Suppressor macrophage treated with lipopolysaccharide for 4 hours (primary cell): ENCODE measurements around the gene CDKL4.
"Not testable (repeated sequence)": the region's sequence is repeated elsewhere in the genome, so short reads cannot be mapped to it uniquely, and the experiment has no call there.

ENCODE experiments used
- DNase-seq: peaks from one replicate; pipeline ENCODE4 v3.0.0-alpha.2; 2020

Gene CDKL4

DNA sequence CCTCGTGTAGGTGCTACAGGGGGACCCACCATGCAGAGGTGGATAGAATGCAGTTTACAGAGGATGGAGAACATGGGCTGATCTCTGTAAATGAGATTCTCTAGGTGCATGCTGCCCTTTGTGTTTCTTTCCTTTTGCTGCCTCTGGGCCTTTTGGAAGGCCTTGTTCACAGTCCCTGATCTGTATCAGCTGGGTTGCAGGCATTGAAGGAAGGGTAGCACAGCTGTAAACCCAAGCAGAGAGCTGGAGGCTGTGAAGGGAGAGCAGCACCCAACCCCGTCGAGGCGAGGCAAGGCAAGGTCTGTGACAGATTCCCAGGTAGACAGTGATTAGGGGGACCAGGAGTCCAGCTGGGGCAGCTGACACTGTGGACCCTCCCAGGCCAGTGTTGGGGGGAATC, 66.8 kb downstream of the CDKL4 start:
- no peak for DNase-seq

DNA sequence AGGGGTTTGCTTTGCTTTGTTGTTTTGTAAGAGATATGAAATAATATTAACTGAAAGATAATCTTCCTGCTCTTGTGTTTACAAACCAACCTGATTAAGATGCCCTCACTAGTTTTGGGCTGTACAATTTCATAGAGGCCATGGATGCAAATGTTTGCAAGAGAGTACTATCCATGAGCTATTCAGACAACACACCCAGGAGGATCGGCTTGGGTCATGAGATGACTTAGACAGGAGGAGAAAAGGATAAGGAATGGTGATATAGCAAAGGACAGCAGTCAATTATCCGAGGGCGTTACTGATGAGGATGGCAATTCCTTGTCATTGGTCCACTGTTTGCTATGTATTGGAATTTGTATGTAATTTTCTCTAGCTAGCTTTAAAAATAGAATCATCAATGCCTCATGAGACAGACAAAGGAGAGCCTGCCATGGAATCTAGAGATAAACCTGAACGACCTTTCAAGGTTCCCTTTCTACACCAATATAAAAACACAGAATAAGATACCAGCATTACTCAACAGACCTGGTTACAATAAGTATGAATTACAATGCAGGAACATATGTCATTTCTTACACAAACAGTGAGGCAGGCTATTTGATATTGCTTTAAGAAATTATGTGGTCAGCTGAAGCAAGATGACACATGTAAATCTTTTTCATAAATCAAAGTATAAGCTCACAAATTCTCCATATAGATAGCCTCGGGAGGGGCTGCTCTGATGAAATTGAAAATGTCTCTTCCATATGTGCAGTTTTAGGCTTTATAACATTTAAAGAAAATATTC, 68.6 kb downstream of the CDKL4 start:
- no peak for DNase-seq

DNA sequence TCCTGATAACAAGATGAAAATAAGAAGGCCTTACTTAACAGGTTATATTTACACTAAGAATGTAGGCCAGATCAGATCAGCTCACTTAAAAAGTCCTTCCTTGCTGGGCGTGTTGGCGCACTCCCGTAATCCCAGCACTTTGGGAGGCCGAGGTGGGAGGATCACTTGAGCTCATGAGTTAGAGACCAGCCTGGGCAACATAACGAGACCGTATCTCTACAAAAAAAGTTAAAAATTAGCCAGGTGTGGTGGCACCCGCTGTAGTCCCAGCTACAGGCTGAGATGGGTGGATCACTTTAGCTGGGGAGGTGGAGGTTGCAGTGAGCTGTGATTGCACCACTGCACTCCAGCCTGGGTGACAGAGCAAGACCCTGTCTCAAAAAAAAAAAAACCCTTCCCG, 69.7 kb downstream of the CDKL4 start:
- no peak for DNase-seq

DNA sequence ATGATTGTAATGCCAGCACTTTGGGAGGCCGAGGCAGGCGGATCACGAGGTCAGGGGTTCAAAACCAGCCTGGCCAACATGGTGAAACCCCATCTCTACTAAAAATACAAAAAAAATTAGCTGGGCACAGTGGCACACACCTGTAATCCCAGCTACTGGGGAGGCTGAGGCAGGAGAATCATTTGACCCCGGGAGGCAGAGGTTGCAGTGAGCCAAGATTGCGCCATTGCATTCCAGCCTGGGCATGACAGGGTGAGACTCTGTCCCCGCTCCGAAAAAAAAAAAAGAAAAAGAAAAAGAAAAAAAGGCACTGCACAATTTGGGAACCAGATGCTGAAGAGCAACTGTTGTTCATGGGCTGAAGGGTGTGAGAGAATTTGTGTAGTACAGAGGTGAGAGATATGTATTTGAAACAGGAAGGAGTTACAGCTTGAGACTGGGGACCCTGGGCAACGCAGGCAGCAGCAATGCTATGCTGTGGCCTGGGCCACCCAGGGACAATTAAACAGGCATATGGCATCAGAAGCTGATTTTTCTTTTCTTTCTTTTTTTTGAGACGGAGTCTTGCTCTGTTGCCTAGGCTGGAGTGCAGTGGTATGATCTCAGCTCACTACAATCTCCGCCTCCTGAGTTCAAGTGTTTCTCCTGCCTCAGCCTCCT, 71.6 kb downstream of the CDKL4 start:
- DNase-seq, result not testable (repeated sequence)

DNA sequence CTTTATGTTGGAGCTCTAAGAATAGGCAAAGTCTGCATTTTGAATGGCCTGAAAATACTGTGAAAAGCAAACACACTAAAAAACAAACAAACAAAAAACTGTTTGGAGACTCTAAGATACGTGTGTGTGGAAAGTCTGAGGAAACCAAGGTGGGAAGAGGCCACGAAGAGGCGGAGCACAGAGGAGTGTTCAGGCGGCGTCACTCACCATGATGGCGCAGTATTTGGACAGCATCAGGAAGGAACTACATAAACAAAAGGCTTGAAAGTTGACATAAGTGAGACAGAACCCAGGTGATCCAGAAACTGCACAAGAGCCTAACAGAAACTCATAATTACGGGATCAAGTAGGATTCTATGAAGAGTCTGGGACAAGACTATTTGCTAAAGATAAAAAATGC, 72.1 kb downstream of the CDKL4 start:
- no peak for DNase-seq

DNA sequence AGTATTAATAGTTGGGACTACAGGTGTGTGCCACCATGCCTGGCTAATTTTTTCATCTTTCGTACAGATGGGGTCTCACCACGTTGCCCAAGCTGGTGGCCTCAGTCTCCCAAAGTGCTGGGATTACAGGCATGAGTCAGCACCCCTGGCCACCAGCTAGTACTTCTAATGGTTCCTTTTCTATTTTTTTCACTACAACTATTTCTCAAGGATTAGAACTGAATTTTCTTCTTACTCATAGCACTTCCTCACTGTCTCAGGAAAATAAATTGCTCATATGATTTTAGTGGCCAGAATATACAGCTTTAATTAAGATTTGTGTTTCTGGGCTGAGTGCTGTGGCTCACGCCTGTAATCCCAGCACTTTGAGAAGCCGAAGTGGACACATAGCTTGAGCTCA, 79.7 kb downstream of the CDKL4 start:
- peak; percentile 58 for DNase-seq

GRCh38 chr2:39160982-39161381, 82.8 kb downstream of the CDKL4 start:
- no peak for DNase-seq

DNA sequence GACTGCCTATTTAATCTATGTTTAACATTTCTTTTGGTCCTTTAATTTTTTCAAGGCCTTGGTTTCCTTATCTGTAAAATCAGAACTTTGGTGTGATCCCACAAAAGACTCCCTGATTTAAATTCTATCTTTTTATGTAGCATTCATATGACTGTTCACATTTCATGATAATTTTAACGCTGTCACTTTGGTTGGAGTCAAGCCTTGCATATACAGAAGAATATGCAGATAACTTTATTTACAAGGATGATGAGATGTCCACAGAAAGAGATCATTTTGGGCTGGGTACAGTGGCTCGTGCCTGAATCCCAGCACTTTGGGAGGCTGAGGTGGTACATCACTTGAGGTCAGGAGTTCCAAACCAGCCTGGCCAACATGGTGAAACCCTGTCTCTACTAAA, 84.5 kb downstream of the CDKL4 start:
- no peak for DNase-seq

- peak; percentile 10 for DNase-seq
Observed at GRCh38 chr2:39158351-39158750, 85.4 kb downstream of the CDKL4 start.

GRCh38 chr2:39156846-39157245, 86.9 kb downstream of the CDKL4 start:
- no peak for DNase-seq

- DNase-seq, result no peak
Observed at GRCh38 chr2:39156107-39156506, 87.7 kb downstream of the CDKL4 start.

DNA sequence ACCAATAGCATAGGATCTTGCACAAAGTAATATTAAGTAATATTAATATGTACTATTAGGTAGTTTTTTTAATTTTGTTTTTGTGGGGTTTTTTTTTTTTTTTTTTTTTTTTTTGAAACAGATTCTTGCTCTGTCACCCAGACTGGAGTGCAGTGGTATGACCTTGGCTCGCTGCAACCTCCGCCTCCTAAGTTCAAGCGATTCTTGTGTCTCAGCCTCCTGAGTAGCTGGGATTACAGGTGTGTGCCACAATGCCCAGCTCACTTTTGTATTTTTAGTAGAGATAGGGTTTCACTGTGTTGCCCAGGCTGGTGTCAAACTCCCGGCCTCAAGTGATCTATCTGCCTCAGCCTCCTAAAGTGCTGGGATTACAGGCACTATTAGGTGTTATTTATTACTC, 88.2 kb downstream of the CDKL4 start:
- DNase-seq, result not testable (repeated sequence)

DNA sequence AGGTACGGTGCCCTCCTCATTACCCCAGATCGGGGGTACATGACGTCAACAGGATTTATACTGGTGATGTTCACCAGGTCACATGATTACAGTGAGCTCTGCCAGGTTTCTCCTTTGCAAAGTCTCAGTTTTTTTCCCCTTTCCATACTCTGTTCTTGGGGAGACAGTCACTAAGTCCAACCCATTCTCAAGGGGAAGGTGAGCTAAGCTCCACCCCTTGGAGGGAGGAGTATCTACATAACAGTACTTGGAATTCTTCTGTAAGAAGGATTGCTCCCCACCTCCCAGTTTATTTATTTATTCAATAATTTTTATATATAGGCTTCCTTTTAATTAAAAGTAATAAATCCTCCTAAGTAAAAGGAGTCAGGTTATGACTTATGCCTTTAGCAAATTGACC, 88.8 kb downstream of the CDKL4 start:
- DNase-seq, result no peak

DNA sequence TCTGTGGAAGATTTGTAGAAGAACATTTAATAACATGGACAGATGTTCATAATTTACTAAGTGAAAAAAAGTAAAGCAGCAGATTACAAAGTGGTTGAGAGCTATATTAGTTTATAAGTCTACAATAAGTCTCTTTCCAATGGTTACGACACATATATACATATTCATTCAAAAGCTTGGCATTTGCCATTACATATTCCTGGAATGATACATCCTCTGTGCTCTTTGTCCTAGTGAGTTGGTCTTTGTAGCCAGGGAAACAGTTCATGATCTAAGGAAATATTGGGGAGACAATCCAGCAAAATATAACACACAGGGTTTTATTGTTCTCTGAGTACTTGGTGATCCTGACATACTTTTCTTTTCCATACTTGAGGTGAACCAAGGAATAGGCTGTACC, 90.5 kb downstream of the CDKL4 start:
- DNase-seq, result no peak

- DNase-seq, result no peak
Observed at GRCh38 chr2:39152504-39152903, 91.3 kb downstream of the CDKL4 start.

GRCh38 chr2:39150890-39151497, 92.8 kb downstream of the CDKL4 start:
- no peak for DNase-seq

- DNase-seq, result no peak
Observed at GRCh38 chr2:39150102-39150562, 93.6 kb downstream of the CDKL4 start.

DNA sequence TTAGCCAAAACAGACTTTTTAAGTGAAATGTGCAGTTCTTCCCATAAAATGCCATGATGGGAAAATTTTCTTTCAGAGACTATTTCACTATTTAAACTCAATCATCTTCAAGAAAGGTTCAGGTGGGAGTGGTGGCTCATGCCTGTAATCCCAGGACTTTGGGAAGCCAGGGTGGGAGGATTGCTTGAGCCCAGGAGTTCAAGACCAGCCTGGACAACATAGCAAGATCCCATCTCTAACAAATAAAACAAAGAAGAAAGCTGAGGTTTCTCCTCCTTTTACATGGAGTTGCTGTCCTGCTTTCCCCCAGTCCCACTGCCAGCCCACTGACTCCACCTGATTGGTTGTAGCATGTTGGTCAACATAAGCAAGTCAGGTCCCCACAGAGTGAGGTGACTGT, 97.1 kb downstream of the CDKL4 start:
- DNase-seq, result no peak

DNA sequence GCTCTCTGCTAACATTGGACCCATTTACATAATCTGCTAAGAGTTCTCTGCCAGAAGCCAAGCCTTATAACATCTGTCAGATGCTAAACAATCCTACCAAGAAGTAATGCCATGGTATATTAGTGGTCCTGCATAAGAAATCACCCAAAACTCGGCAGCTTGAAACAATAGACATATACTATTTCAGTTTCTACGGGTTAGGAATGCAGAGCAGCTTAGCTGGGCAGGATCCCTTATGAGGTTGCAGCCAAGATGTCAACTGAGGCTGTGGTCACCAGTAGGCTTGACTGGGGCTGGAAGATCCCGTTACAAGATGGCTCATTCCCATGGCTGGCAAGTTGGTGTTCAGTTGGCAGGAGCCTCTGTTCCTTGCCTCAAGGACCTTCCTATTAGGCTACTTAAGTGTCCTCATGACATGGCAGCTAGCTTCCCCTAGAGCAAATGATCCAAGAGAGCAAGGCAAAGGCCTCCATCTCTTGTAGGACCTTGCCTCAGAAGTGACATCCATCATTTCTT, 97.8 kb downstream of the CDKL4 start:
- DNase-seq, result no peak

- peak; percentile 72 for DNase-seq
Observed at GRCh38 chr2:39144416-39144815, 99.4 kb downstream of the CDKL4 start.

GRCh38 chr2:39142904-39143605, 100.7 kb downstream of the CDKL4 start:
- no peak for DNase-seq

DNA sequence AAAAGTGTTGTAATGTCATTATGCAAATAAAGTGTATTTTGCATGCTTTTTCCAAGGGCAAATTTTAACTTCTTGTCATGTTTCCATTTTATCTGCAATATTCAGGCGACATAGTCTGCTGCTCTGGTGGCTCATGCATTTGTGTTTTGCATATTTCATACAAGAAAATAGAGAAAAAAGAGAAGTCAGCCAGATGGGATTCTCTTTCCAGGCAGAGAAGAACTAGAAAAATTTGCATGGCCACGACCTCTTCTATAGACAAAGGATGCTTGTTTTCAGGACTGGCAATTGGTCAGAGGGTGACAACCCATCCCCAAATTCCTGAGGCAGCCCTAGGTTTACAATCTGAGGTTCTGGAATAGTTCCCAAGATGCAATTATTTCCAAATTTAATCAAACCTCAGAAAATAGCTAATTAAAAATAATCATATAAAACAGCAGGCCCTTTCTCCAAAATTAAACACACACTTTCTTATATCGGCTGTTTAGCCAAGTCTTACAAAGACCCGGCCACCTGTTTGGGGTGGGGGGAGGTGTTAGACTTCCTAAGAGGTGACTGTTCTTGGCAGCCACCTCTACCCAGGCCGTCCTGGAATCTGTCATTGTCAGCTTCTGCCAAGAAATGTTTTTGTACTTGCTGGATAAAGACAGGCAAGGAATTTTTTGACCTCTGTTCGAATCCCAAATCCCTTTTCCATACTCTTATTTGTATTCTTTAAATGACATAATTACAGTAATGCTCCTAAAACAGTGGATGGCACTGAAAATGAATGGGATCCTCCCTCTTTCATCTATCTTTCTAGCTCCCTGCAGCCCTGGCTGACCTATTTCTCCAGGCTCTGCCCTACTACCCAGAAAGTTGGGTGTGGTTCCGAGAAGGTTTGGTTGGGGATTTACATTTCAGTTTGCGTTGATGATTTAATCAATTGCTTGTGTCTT, 102.2 kb downstream of the CDKL4 start:
- DNase-seq, result peak; percentile 83
